ENCODE measurements around the gene ANK3. TPM values are rescaled to one million over a fixed set of nuclear protein-coding genes. Genes with fewer than 3 reads are reported as not detected.

Gene ANK3
- total RNA-seq, 1 experiment from 2014 or later = 69.6 TPM

DNA sequence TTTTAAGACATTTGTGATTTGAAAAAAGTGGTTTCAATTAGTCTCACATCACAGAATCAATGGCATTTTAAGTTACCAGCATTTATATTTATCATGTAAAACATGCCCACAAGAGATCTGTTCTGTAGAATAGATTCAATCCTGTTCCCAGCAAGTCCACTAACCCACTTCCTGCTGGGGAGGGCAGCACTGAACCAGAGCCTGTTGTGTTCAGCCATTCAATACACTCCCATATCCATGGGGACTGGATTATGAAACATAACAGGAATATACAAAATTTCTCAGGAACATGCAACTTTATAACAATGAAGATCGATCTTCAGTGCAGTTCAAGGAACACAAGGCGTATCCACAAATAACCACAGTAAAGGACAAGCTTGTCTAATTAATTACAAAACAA lies 24.4 kb upstream of the ANK3 start:
- H3K4me3 Mint-ChIP-seq = no peak overlapping the region
- POLR2A ChIA-PET = no interaction called here
- no peak overlapping the region for H3K27ac Mint-ChIP-seq
- H3K4me1 Mint-ChIP-seq = peaks cover 12% of the 10 kb centered on the region; the same call in 1 of the 2 replicates
- no peaks in the 10 kb centered on the region for H3K36me3 Mint-ChIP-seq
- no peak for ATAC-seq
- CTCF ChIA-PET = no interaction called here
- no peak for DNase-seq (ENCODE audit: low spot score)
- H3K27me3 Mint-ChIP-seq (ENCODE audit: low read depth) = peaks cover 29% of the 10 kb centered on the region
- TF ChIP-seq FOXP1 (CRISPR knock-in tag; IDR thresholded peaks at IDR 0.05; ENCODE audit: borderline replicate concordance) (no peak), NFE2L1 (CRISPR knock-in tag; IDR thresholded peaks at IDR 0.05) (no peak), ESRRA (CRISPR knock-in tag; IDR thresholded peaks at IDR 0.05; ENCODE audit: borderline replicate concordance) (no peak), ZNF263 (CRISPR knock-in tag; IDR thresholded peaks at IDR 0.05; ENCODE audit: low read depth) (no peak), ZNF219 (CRISPR knock-in tag; IDR thresholded peaks at IDR 0.05; ENCODE audit: borderline replicate concordance) (no peak), ZBTB21 (CRISPR knock-in tag; IDR thresholded peaks at IDR 0.05; ENCODE audit: borderline replicate concordance) (no peak), EMX1 (CRISPR knock-in tag; IDR thresholded peaks at IDR 0.05) (no peak), SMAD4 (CRISPR knock-in tag; IDR thresholded peaks at IDR 0.05) (no peak), GABPB1 (CRISPR knock-in tag; IDR thresholded peaks at IDR 0.05) (no peak), ZNF138 (CRISPR knock-in tag; conservative IDR thresholded peaks at IDR 0.05) (no peak), RELA (CRISPR knock-in tag; IDR thresholded peaks at IDR 0.05; ENCODE audit: borderline replicate concordance) (no peak)
- TF ChIP-seq, protein P1, sequence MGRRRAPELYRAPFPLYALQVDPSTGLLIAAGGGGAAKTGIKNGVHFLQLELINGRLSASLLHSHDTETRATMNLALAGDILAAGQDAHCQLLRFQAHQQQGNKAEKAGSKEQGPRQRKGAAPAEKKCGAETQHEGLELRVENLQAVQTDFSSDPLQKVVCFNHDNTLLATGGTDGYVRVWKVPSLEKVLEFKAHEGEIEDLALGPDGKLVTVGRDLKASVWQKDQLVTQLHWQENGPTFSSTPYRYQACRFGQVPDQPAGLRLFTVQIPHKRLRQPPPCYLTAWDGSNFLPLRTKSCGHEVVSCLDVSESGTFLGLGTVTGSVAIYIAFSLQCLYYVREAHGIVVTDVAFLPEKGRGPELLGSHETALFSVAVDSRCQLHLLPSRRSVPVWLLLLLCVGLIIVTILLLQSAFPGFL (CRISPR knock-in tag; IDR thresholded peaks at IDR 0.05; ENCODE audit: borderline replicate concordance) = no peak
- TF ChIP-seq, protein P2, sequence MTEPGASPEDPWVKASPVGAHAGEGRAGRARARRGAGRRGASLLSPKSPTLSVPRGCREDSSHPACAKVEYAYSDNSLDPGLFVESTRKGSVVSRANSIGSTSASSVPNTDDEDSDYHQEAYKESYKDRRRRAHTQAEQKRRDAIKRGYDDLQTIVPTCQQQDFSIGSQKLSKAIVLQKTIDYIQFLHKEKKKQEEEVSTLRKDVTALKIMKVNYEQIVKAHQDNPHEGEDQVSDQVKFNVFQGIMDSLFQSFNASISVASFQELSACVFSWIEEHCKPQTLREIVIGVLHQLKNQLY (CRISPR knock-in tag; IDR thresholded peaks at IDR 0.05) = no peak
- TF ChIP-seq, protein P3, sequence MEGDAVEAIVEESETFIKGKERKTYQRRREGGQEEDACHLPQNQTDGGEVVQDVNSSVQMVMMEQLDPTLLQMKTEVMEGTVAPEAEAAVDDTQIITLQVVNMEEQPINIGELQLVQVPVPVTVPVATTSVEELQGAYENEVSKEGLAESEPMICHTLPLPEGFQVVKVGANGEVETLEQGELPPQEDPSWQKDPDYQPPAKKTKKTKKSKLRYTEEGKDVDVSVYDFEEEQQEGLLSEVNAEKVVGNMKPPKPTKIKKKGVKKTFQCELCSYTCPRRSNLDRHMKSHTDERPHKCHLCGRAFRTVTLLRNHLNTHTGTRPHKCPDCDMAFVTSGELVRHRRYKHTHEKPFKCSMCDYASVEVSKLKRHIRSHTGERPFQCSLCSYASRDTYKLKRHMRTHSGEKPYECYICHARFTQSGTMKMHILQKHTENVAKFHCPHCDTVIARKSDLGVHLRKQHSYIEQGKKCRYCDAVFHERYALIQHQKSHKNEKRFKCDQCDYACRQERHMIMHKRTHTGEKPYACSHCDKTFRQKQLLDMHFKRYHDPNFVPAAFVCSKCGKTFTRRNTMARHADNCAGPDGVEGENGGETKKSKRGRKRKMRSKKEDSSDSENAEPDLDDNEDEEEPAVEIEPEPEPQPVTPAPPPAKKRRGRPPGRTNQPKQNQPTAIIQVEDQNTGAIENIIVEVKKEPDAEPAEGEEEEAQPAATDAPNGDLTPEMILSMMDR (IDR thresholded peaks at IDR 0.05) = no peak
- TF ChIP-seq, protein P4, sequence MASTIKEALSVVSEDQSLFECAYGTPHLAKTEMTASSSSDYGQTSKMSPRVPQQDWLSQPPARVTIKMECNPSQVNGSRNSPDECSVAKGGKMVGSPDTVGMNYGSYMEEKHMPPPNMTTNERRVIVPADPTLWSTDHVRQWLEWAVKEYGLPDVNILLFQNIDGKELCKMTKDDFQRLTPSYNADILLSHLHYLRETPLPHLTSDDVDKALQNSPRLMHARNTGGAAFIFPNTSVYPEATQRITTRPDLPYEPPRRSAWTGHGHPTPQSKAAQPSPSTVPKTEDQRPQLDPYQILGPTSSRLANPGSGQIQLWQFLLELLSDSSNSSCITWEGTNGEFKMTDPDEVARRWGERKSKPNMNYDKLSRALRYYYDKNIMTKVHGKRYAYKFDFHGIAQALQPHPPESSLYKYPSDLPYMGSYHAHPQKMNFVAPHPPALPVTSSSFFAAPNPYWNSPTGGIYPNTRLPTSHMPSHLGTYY (CRISPR knock-in tag; IDR thresholded peaks at IDR 0.05) = no peak
- TF ChIP-seq, protein P5, sequence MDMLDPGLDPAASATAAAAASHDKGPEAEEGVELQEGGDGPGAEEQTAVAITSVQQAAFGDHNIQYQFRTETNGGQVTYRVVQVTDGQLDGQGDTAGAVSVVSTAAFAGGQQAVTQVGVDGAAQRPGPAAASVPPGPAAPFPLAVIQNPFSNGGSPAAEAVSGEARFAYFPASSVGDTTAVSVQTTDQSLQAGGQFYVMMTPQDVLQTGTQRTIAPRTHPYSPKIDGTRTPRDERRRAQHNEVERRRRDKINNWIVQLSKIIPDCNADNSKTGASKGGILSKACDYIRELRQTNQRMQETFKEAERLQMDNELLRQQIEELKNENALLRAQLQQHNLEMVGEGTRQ (CRISPR knock-in tag; IDR thresholded peaks at IDR 0.05) = no peak
- TF ChIP-seq, protein P6, sequence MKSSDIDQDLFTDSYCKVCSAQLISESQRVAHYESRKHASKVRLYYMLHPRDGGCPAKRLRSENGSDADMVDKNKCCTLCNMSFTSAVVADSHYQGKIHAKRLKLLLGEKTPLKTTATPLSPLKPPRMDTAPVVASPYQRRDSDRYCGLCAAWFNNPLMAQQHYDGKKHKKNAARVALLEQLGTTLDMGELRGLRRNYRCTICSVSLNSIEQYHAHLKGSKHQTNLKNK (CRISPR knock-in tag; IDR thresholded peaks at IDR 0.05) = no peak
- TF ChIP-seq, protein P7, sequence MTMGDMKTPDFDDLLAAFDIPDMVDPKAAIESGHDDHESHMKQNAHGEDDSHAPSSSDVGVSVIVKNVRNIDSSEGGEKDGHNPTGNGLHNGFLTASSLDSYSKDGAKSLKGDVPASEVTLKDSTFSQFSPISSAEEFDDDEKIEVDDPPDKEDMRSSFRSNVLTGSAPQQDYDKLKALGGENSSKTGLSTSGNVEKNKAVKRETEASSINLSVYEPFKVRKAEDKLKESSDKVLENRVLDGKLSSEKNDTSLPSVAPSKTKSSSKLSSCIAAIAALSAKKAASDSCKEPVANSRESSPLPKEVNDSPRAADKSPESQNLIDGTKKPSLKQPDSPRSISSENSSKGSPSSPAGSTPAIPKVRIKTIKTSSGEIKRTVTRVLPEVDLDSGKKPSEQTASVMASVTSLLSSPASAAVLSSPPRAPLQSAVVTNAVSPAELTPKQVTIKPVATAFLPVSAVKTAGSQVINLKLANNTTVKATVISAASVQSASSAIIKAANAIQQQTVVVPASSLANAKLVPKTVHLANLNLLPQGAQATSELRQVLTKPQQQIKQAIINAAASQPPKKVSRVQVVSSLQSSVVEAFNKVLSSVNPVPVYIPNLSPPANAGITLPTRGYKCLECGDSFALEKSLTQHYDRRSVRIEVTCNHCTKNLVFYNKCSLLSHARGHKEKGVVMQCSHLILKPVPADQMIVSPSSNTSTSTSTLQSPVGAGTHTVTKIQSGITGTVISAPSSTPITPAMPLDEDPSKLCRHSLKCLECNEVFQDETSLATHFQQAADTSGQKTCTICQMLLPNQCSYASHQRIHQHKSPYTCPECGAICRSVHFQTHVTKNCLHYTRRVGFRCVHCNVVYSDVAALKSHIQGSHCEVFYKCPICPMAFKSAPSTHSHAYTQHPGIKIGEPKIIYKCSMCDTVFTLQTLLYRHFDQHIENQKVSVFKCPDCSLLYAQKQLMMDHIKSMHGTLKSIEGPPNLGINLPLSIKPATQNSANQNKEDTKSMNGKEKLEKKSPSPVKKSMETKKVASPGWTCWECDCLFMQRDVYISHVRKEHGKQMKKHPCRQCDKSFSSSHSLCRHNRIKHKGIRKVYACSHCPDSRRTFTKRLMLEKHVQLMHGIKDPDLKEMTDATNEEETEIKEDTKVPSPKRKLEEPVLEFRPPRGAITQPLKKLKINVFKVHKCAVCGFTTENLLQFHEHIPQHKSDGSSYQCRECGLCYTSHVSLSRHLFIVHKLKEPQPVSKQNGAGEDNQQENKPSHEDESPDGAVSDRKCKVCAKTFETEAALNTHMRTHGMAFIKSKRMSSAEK (CRISPR knock-in tag; IDR thresholded peaks at IDR 0.05; ENCODE audit: borderline replicate concordance) = no peak
- TF ChIP-seq, protein P8, sequence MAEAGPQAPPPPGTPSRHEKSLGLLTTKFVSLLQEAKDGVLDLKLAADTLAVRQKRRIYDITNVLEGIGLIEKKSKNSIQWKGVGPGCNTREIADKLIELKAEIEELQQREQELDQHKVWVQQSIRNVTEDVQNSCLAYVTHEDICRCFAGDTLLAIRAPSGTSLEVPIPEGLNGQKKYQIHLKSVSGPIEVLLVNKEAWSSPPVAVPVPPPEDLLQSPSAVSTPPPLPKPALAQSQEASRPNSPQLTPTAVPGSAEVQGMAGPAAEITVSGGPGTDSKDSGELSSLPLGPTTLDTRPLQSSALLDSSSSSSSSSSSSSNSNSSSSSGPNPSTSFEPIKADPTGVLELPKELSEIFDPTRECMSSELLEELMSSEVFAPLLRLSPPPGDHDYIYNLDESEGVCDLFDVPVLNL (CRISPR knock-in tag; IDR thresholded peaks at IDR 0.05; ENCODE audit: borderline replicate concordance, low read depth) = no peak
- no peaks in the 10 kb centered on the region for H3K9me3 Mint-ChIP-seq

Measured in WTC11 (cell line).